ENCODE measurements around the gene WDR93. TPM values are rescaled to one million over a fixed set of nuclear protein-coding genes. Genes with fewer than 3 reads are reported as not detected.

WDR93 gene
- total RNA-seq, 4 donors from 2014 or later: 0.13 to 0.42 (median 0.17) TPM; not detected in 1

DNA sequence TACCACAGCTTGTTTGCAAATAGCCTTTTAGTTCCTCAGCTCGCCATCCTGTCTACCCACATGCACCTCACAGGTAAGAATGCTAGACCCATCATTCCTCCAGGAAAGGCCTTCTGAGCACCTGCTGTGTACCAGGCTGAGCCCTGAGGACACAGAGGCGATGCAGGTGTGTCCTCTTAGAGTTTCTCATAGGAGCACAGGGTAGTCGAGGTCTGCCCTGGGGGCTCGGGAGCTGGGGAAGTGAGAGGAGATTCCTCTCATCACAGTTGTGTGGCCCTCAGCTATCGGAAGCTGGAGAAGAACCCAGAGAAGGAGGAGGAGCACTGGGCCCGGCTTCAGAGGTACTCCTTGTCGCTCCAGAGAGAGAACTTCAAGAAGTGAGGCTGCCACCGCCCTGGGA lies 52.4 kb downstream of the WDR93 start:
- 88% methylated on average over 8 of the region's 8 CpGs for WGBS
- H3K27ac ChIP-seq (replicated peaks in 1 of 4): no peak overlapping the region
- TF ChIP-seq POLR2AphosphoS5 (IDR thresholded peaks at IDR 0.05) (no peak), POLR2A (IDR thresholded peaks at IDR 0.05; ENCODE audit: low read depth) (no peak), EP300 (IDR thresholded peaks at IDR 0.05) (no peak)
- TF ChIP-seq, protein P1, sequence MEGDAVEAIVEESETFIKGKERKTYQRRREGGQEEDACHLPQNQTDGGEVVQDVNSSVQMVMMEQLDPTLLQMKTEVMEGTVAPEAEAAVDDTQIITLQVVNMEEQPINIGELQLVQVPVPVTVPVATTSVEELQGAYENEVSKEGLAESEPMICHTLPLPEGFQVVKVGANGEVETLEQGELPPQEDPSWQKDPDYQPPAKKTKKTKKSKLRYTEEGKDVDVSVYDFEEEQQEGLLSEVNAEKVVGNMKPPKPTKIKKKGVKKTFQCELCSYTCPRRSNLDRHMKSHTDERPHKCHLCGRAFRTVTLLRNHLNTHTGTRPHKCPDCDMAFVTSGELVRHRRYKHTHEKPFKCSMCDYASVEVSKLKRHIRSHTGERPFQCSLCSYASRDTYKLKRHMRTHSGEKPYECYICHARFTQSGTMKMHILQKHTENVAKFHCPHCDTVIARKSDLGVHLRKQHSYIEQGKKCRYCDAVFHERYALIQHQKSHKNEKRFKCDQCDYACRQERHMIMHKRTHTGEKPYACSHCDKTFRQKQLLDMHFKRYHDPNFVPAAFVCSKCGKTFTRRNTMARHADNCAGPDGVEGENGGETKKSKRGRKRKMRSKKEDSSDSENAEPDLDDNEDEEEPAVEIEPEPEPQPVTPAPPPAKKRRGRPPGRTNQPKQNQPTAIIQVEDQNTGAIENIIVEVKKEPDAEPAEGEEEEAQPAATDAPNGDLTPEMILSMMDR (IDR thresholded peaks at IDR 0.05): no peak

DNA sequence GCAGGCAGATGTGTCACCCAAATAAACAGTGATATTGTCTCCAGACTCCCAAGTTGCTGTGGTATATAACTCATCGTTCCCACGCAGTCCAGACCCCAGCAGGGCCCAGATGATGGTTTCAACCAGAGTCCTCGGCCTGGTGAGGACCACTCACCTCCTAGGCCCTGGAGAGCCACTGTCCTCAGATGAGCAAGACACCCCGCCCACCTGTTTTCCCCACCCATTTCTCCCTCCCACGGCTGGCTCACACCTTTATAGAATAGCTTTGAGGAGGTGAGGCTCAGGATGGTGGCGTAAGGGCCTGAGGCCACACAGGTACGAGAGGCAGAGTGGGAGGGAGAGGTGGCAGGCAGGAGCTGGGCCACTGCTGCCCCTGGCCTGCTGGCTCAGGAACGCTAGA lies 53.0 kb downstream of the WDR93 start:
- Histone ChIP-seq H3K27ac (replicated peaks in 1 of 4) (no peak overlapping the region), H3K9me3 (no peaks in the 10 kb centered on the region), H3K4me3 (no peak overlapping the region), H3K4me1 (peaks cover 0 to 4% (median 2%) of the 10 kb centered on the region in 4 donors), H3K36me3 (no peaks in the 10 kb centered on the region), H3K27me3 (peaks cover 0 to 19% (median 0%) of the 10 kb centered on the region in 4 donors)
- 83% methylated on average over 7 of the region's 8 CpGs for WGBS
- no peak for TF ChIP-seq POLR2AphosphoS5 (IDR thresholded peaks at IDR 0.05)
- no peak for DNase-seq (ENCODE audit: extremely low spot score)
- intact Hi-C loops (cut with DNase I): no loop called here

More for the DNA sequence above, 52.4 kb downstream of the WDR93 start:
- Histone ChIP-seq H3K36me3 (no peaks in the 10 kb centered on the region), H3K4me3 (no peak overlapping the region), H3K27me3 (peaks cover 0 to 19% (median 0%) of the 10 kb centered on the region in 4 donors), H3K4me1 (peaks cover 0 to 4% (median 2%) of the 10 kb centered on the region in 4 donors), H3K9me3 (no peaks in the 10 kb centered on the region)
- no peak for DNase-seq (ENCODE audit: extremely low spot score)
- intact Hi-C loops (cut with DNase I): no loop called here

DNA sequence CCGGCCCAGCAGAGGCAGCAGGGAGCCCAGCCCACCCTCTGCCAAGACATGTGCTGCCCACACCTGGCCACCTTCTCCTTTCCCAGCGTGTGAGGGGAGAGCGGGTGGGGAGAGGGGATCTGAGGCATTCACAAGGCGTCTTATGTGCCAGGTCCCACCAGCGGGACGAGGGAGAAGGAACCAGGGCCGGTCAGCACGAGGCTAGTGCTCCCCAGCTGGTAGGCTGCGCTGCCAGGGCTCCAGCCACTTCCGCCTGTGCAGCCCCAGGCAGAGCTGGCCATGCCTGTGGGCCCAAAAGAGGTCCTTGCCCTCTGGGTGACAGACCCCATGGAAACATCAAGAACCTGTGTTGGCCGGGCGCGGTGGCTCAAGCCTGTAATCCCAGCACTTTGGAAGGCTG lies 54.5 kb downstream of the WDR93 start:
- WGBS: 80% methylated on average over 10 of the region's 13 CpGs
- intact Hi-C loops (cut with DNase I): no loop called here
- peaks cover 0 to 19% (median 0%) of the 10 kb centered on the region in 4 donors for H3K27me3 ChIP-seq
- H3K4me1 ChIP-seq: peaks cover 3 to 9% (median 6%) of the 10 kb centered on the region in 4 donors
- H3K4me3 ChIP-seq: no peak overlapping the region
- H3K9me3 ChIP-seq: no peaks in the 10 kb centered on the region
- H3K36me3 ChIP-seq: no peaks in the 10 kb centered on the region
- TF ChIP-seq POLR2AphosphoS5 (IDR thresholded peaks at IDR 0.05): no peak
- no peak for TF ChIP-seq EP300 (IDR thresholded peaks at IDR 0.05)
- TF ChIP-seq, protein P1 (IDR thresholded peaks at IDR 0.05): no peak
- TF ChIP-seq POLR2A (IDR thresholded peaks at IDR 0.05; ENCODE audit: low read depth): no peak
- H3K27ac ChIP-seq (replicated peaks in 1 of 4): no peak overlapping the region
- DNase-seq (ENCODE audit: extremely low spot score): no peak

DNA sequence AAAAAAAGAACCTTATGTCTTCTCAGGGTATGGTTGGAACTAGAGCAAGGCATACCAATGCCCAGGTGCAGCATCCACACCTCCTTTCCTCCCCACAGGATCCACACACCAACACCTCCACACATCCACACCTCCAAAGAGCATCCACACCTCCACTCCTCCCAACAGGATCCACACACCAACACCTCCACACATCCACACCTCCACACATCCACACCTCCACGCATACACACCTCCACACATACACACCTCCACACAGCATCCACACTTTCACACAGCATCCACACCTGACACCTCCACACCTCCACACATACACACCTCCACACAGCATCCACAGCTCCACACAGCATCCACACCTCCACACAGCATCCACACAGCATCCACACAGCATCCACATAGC lies 55.2 kb downstream of the WDR93 start:
- TF ChIP-seq POLR2A (IDR thresholded peaks at IDR 0.05; ENCODE audit: low read depth) (no peak), EP300 (IDR thresholded peaks at IDR 0.05) (no peak), POLR2AphosphoS5 (IDR thresholded peaks at IDR 0.05) (no peak)
- TF ChIP-seq, protein P1 (IDR thresholded peaks at IDR 0.05): no peak
- 80% methylated on average over 1 of the region's 1 CpG for WGBS
- Histone ChIP-seq H3K27ac (replicated peaks in 1 of 4) (no peak overlapping the region), H3K9me3 (no peaks in the 10 kb centered on the region), H3K4me1 (peaks cover 9 to 12% (median 11%) of the 10 kb centered on the region in 4 donors), H3K4me3 (no peak overlapping the region), H3K27me3 (peaks cover 0 to 19% (median 0%) of the 10 kb centered on the region in 4 donors), H3K36me3 (no peaks in the 10 kb centered on the region)
- intact Hi-C loops (cut with DNase I): no loop called here
- DNase-seq (ENCODE audit: extremely low spot score): no peak

DNA sequence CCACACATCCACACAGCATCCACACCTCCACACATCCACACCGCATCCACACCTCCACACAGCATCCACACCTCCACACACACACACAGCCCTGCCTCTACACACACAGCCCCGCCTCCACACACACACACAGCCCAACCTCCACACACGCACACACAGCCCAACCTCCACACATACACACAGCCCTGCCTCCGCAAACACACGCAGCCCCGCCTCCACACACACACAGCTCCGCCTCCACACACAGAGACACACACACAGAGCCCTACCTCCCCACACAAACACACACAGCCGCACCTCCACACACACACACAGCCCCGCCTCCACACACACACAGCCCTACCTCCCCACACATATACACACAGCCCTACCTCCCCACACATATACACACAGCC lies 55.8 kb downstream of the WDR93 start:
- H3K27me3 ChIP-seq: peaks cover 0 to 19% (median 0%) of the 10 kb centered on the region in 4 donors
- H3K4me3 ChIP-seq: no peak overlapping the region
- no peak overlapping the region for H3K27ac ChIP-seq (replicated peaks in 1 of 4)
- no peak for DNase-seq (ENCODE audit: extremely low spot score)
- H3K4me1 ChIP-seq: peaks cover 14 to 16% (median 15%) of the 10 kb centered on the region in 4 donors
- no peaks in the 10 kb centered on the region for H3K36me3 ChIP-seq
- TF ChIP-seq POLR2A (IDR thresholded peaks at IDR 0.05; ENCODE audit: low read depth): no peak
- TF ChIP-seq EP300 (IDR thresholded peaks at IDR 0.05): no peak
- no peak for TF ChIP-seq POLR2AphosphoS5 (IDR thresholded peaks at IDR 0.05)
- TF ChIP-seq, protein P1 (IDR thresholded peaks at IDR 0.05): no peak
- 86% methylated on average over 9 of the region's 9 CpGs for WGBS
- no peaks in the 10 kb centered on the region for H3K9me3 ChIP-seq
- intact Hi-C loops (cut with DNase I): no loop called here

Data from esophagus muscularis mucosa (tissue), 4 donors.